Hepatocyte (in vitro differentiated cells): ENCODE measurements around the gene GABRB2. TPM values are rescaled to one million over a fixed set of nuclear protein-coding genes. Genes with fewer than 3 reads are reported as not detected.

Source experiments
- DNase-seq: peaks from one replicate; pipeline ENCODE4 v3.0.0-alpha.2; 2016; ENCODE audit warnings: low spot score
- H2AFZ ChIP-seq: fragments of 200-600 bp; sonication (generic); 2 replicates; pipeline ENCODE4 v1.6.0; 2016; ENCODE audit warnings: antibody characterized with exemption, mild to moderate bottlenecking
- H3K27ac ChIP-seq: fragments of 200-600 bp; sonication (generic); 2 replicates; pipeline ENCODE4 v1.5.1; 2016; ENCODE audit warnings: mild to moderate bottlenecking
- H3K27me3 ChIP-seq: fragments of 200-600 bp; sonication (generic); 2 replicates; pipeline ENCODE4 v1.6.1; 2016
- H3K36me3 ChIP-seq: fragments of 200-600 bp; sonication (generic); replicated peaks from 2 replicates; pipeline ENCODE4 v1.5.1; 2016; ENCODE audit warnings: low read depth; ENCODE audit not compliant: insufficient read depth
- H3K4me1 ChIP-seq: fragments of 200-600 bp; sonication (generic); 2 replicates; pipeline ENCODE4 v1.5.1; 2016; ENCODE audit warnings: mild to moderate bottlenecking, moderate library complexity; ENCODE audit not compliant: insufficient read depth
- H3K4me2 ChIP-seq: fragments of 200-600 bp; sonication (generic); 2 replicates; pipeline ENCODE4 v1.6.0; 2016
- H3K4me3 ChIP-seq: fragments of 200-600 bp; sonication (generic); 2 replicates; pipeline ENCODE4 v1.5.1; 2016; ENCODE audit warnings: mild to moderate bottlenecking
- H3K79me2 ChIP-seq: fragments of 200-600 bp; sonication (generic); 2 replicates; pipeline ENCODE4 v1.6.0; 2017; ENCODE audit warnings: mild to moderate bottlenecking
- H3K9me2 ChIP-seq: fragments of 200-600 bp; sonication (generic); replicated peaks from 2 replicates; pipeline ENCODE4 v1.6.0; 2017; ENCODE audit warnings: mild to moderate bottlenecking; ENCODE audit not compliant: insufficient read depth
- H3K9me3 ChIP-seq: fragments of 200-600 bp; sonication (generic); 2 replicates; pipeline ENCODE4 v1.5.1; 2016; ENCODE audit warnings: low read depth, mild to moderate bottlenecking
- H4K20me1 ChIP-seq: fragments of 200-600 bp; sonication (generic); 2 replicates; pipeline ENCODE4 v1.6.0; 2016; ENCODE audit warnings: mild to moderate bottlenecking; ENCODE audit not compliant: insufficient read depth, poor library complexity, severe bottlenecking
- CTCF ChIP-seq: fragments of 200-600 bp; sonication (generic); IDR thresholded peaks from 2 replicates; pipeline ENCODE4 v1.5.1; 2016; ENCODE audit warnings: antibody characterized with exemption, mild to moderate bottlenecking; ENCODE audit not compliant: poor library complexity
- EZH2 ChIP-seq: fragments of 200-600 bp; sonication (generic); IDR thresholded peaks from 2 replicates; pipeline ENCODE4 v1.6.1; 2016; ENCODE audit warnings: antibody characterized with exemption, mild to moderate bottlenecking, borderline replicate concordance
- EZH2phosphoT487 ChIP-seq: fragments of 200-600 bp; sonication (generic); IDR thresholded peaks from one replicate; pipeline ENCODE4 v1.6.1; 2018; ENCODE audit warnings: antibody characterized with exemption, mild to moderate bottlenecking, low read depth, moderate library complexity; ENCODE audit not compliant: unreplicated experiment, severe bottlenecking
- WGBS: methylation state at CpG from one replicate; pipeline ENCODE4 v1.1.6; 2016; ENCODE audit warnings: low lambda C conversion rate; ENCODE audit errors: missing lambda C conversion rate; 5-methylcytosine and 5-hydroxymethylcytosine counted together
- polyA plus RNA-seq: library from polyadenylated mRNA; unstranded; fragments of >200 nt; fragmentation: Nextera tagmentation; extraction: Ambion mirVana; gene quantifications from 2 replicates; pipeline ENCODE4 v1.2.1, GENCODE V29; 2016
- total RNA-seq: library from RNA; depleted of rRNA; stranded (reverse); fragments of >200 nt; gene quantifications from 2 replicates; pipeline ENCODE4 v1.2.3, GENCODE V29; 2014

The GABRB2 gene
- total and polyA plus RNA-seq, 2 experiments from 2014 or later = 0.16 to 0.53 TPM

GRCh38 chr5:161498531-161498930 is 48.0 kb downstream of the GABRB2 start:
- Histone ChIP-seq H3K4me1 (no peaks in the 10 kb centered on the region), H3K27me3 (no peaks in the 10 kb centered on the region), H3K4me3 (no peak overlapping the region), H4K20me1 (no peaks in the 10 kb centered on the region), H3K9me2 (no peaks in the 10 kb centered on the region), H3K27ac (no peak overlapping the region), H3K4me2 (no peak overlapping the region), H3K36me3 (no peaks in the 10 kb centered on the region), H2AFZ (no peak overlapping the region), H3K79me2 (no peaks in the 10 kb centered on the region), H3K9me3 (no peaks in the 10 kb centered on the region)
- no peak for DNase-seq
- TF ChIP-seq CTCF = no peak
- TF ChIP-seq EZH2 = no peak
- TF ChIP-seq EZH2phosphoT487 = no peak
- 88% methylated on average over 1 of the region's 1 CpG for WGBS

GRCh38 chr5:161483721-161484120 is 62.8 kb downstream of the GABRB2 start:
- Histone ChIP-seq H3K4me2 (no peak overlapping the region), H3K9me3 (no peaks in the 10 kb centered on the region), H3K27me3 (no peaks in the 10 kb centered on the region), H2AFZ (no peak overlapping the region), H3K79me2 (no peaks in the 10 kb centered on the region), H3K36me3 (no peaks in the 10 kb centered on the region), H3K27ac (no peak overlapping the region), H3K4me3 (no peak overlapping the region), H4K20me1 (no peaks in the 10 kb centered on the region), H3K9me2 (no peaks in the 10 kb centered on the region), H3K4me1 (no peaks in the 10 kb centered on the region)
- no peak for DNase-seq
- TF ChIP-seq EZH2 (no peak), CTCF (no peak), EZH2phosphoT487 (no peak)

- no peaks in the 10 kb centered on the region for H3K9me3 ChIP-seq
- no peak overlapping the region for H2AFZ ChIP-seq
- H3K4me2 ChIP-seq = no peak overlapping the region
- DNase-seq = no peak
- H3K4me3 ChIP-seq = no peak overlapping the region
- TF ChIP-seq CTCF (no peak), EZH2phosphoT487 (no peak), EZH2 (no peak)
- no peaks in the 10 kb centered on the region for H3K36me3 ChIP-seq
- WGBS = 84% methylated on average over 3 of the region's 3 CpGs
- H3K4me1 ChIP-seq = no peaks in the 10 kb centered on the region
- H3K27ac ChIP-seq = no peak overlapping the region
- H4K20me1 ChIP-seq = no peaks in the 10 kb centered on the region
- no peaks in the 10 kb centered on the region for H3K9me2 ChIP-seq
- no peaks in the 10 kb centered on the region for H3K27me3 ChIP-seq
- no peaks in the 10 kb centered on the region for H3K79me2 ChIP-seq
Observed at GRCh38 chr5:161481922-161482321, 64.6 kb downstream of the GABRB2 start.
